Upper lobe of left lung (tissue), 4 donors: ENCODE data around the gene CENPU.

Experiments used
- CTCF ChIP-seq, 6 experiments: fragments of 450-650 bp in 4 of 6; fragments of 200-600 bp in 2 of 6; sonication (generic) in 2 of 6; IDR thresholded peaks; one replicate each; pipeline ENCODE4 v1.5.1; 2016 to 2019; ENCODE audit warnings: antibody characterized with exemption in 6 of 6
- EP300 ChIP-seq, 4 donors: sonication (generic); formaldehyde crosslinking; IDR thresholded peaks; one replicate each; pipeline ENCODE4 v1.5.1; 2017; ENCODE audit warnings: antibody characterized with exemption in 4 of 4, control low read depth in 2 of 4
- POLR2A ChIP-seq, 4 donors: fragments of 450-650 bp; IDR thresholded peaks; one replicate each; pipeline ENCODE4 v1.5.1; 2016 to 2017; ENCODE audit warnings: antibody characterized with exemption in 4 of 4, mild to moderate bottlenecking in 2 of 4
- POLR2AphosphoS5 ChIP-seq, 2 donors: sonication (generic); formaldehyde crosslinking; IDR thresholded peaks; one replicate each; pipeline ENCODE4 v1.5.1; 2017; ENCODE audit warnings: antibody characterized with exemption in 2 of 2

GRCh38 chr4:184694412-184694956 is 39.4 kb downstream of the CENPU start:
- no peak for TF ChIP-seq CTCF (IDR thresholded peaks at IDR 0.05)
- no peak for TF ChIP-seq POLR2A (IDR thresholded peaks at IDR 0.05)
- no peak for TF ChIP-seq EP300 (IDR thresholded peaks at IDR 0.05)
- no peak for TF ChIP-seq POLR2AphosphoS5 (IDR thresholded peaks at IDR 0.05)
